Breast epithelium (tissue), 3 donors: Measurements from ENCODE around the gene METTL16.

ENCODE experiments used
- POLR2A ChIP-seq: fragments of 450-650 bp; IDR thresholded peaks from one replicate; pipeline ENCODE4 v1.6.1; 2016; ENCODE audit warnings: antibody characterized with exemption, mild to moderate bottlenecking, moderate library complexity
- TF ChIP-seq, protein P1 (sequence below), 3 donors: fragments of 450-650 bp; IDR thresholded peaks; one replicate each; pipeline ENCODE4 v1.5.1; 2016 to 2017; ENCODE audit warnings: antibody characterized with exemption in 3 of 3, mild to moderate bottlenecking in 3 of 3, moderate library complexity in 3 of 3

DNA sequence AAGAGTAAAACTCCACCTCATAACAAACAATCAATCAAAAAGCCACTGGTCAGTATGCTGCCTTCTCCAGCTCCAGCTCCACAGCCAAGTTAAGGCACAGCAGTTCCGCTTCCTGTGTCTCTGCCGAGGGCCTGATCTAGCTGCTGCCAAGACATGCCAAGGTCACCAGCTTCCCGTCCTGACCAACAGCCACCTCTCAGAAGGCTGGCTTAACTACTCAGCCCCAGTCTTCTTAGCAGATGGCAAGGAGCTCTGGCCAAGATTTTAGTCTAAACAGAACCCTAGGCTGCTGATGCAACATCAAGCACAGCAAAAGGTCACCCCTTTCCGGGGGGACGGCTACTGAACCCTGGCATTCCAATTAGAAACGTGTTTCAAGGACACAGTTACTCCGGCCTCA, 93.1 kb downstream of the METTL16 start:
- TF ChIP-seq, protein P1, sequence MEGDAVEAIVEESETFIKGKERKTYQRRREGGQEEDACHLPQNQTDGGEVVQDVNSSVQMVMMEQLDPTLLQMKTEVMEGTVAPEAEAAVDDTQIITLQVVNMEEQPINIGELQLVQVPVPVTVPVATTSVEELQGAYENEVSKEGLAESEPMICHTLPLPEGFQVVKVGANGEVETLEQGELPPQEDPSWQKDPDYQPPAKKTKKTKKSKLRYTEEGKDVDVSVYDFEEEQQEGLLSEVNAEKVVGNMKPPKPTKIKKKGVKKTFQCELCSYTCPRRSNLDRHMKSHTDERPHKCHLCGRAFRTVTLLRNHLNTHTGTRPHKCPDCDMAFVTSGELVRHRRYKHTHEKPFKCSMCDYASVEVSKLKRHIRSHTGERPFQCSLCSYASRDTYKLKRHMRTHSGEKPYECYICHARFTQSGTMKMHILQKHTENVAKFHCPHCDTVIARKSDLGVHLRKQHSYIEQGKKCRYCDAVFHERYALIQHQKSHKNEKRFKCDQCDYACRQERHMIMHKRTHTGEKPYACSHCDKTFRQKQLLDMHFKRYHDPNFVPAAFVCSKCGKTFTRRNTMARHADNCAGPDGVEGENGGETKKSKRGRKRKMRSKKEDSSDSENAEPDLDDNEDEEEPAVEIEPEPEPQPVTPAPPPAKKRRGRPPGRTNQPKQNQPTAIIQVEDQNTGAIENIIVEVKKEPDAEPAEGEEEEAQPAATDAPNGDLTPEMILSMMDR (IDR thresholded peaks at IDR 0.05) = no peak
- TF ChIP-seq POLR2A = no peak
